ENCODE measurements around the gene RREB1. TPM values are rescaled to one million over a fixed set of nuclear protein-coding genes. Genes with fewer than 3 reads are reported as not detected.

Gene RREB1
- total and polyA plus RNA-seq, 2 experiments from 2014 or later = 6.4 to 12.4 TPM

GRCh38 chr6:7135755-7136154 is 28.0 kb downstream of the RREB1 start:
- Histone ChIP-seq H3K79me2 (ENCODE audit: insufficient read depth) (peaks cover 100% of the 10 kb centered on the region), H3K36me3 (ENCODE audit: low read depth) (no peaks in the 10 kb centered on the region), H2AFZ (no peak overlapping the region), H4K20me1 (ENCODE audit: insufficient read depth) (no peaks in the 10 kb centered on the region), H3K4me2 (ENCODE audit: unreplicated experiment) (no peak overlapping the region), H3F3A (ENCODE audit: insufficient read depth) (peaks cover 43% of the 10 kb centered on the region), H3K4me1 (ENCODE audit: insufficient read depth) (peaks cover 20% of the 10 kb centered on the region), H3K9me2 (ENCODE audit: insufficient read depth) (no peaks in the 10 kb centered on the region), H3K27ac (no peak overlapping the region), H3K9ac (no peak overlapping the region), H3K27me3 (replicated peaks; ENCODE audit: insufficient read depth) (no peaks in the 10 kb centered on the region), H3K4me3 (no peak overlapping the region), H3K9me3 (ENCODE audit: low read depth) (no peaks in the 10 kb centered on the region)
- DNase-seq = no peak
- in situ Hi-C loops (cut with MboI) = no loop called here
- no peak for TF ChIP-seq EZH2phosphoT487 (IDR thresholded peaks at IDR 0.05; ENCODE audit: insufficient read depth, low read depth)
- no peak for TF ChIP-seq EZH2 (IDR thresholded peaks at IDR 0.05; ENCODE audit: insufficient read depth, poor library complexity, severe bottlenecking)

- Histone ChIP-seq H4K20me1 (ENCODE audit: insufficient read depth) (no peaks in the 10 kb centered on the region), H2AFZ (peak overlapping the region; percentile 67; the same call in 1 of the 2 replicates), H3K4me3 (peak overlapping the region; percentile 65), H3K79me2 (ENCODE audit: insufficient read depth) (peaks cover 96% of the 10 kb centered on the region), H3F3A (ENCODE audit: insufficient read depth) (peaks cover 39% of the 10 kb centered on the region), H3K36me3 (ENCODE audit: low read depth) (no peaks in the 10 kb centered on the region), H3K9ac (peak overlapping the region; percentile 79), H3K4me2 (ENCODE audit: unreplicated experiment) (peak overlapping the region; percentile 88), H3K9me3 (ENCODE audit: low read depth) (no peaks in the 10 kb centered on the region), H3K9me2 (ENCODE audit: insufficient read depth) (no peaks in the 10 kb centered on the region), H3K4me1 (ENCODE audit: insufficient read depth) (peaks cover 23% of the 10 kb centered on the region), H3K27me3 (replicated peaks; ENCODE audit: insufficient read depth) (no peaks in the 10 kb centered on the region), H3K27ac (peak overlapping the region; percentile 83)
- in situ Hi-C loops (cut with MboI) = no loop called here
- 74 to 79% methylated on average over 8 of the region's 8 CpGs for WGBS, 2 experiments (ENCODE audit: low coverage in 1 of 2, low lambda C conversion rate in 2 of 2, missing lambda C conversion rate in 2 of 2)
- TF ChIP-seq EZH2phosphoT487 (IDR thresholded peaks at IDR 0.05; ENCODE audit: insufficient read depth, low read depth) (no peak), EZH2 (IDR thresholded peaks at IDR 0.05; ENCODE audit: insufficient read depth, poor library complexity, severe bottlenecking) (no peak)
- no peak for DNase-seq
Observed at GRCh38 chr6:7136859-7137334, 29.1 kb downstream of the RREB1 start.

- in situ Hi-C loops (cut with MboI) = no loop called here
- peak overlapping the region; percentile 67 for H2AFZ ChIP-seq
- peak overlapping the region; percentile 79 for H3K9ac ChIP-seq
- peak overlapping the region; percentile 88 for H3K4me2 ChIP-seq (ENCODE audit: unreplicated experiment)
- H3K36me3 ChIP-seq (ENCODE audit: low read depth) = no peaks in the 10 kb centered on the region
- peaks cover 23% of the 10 kb centered on the region for H3K4me1 ChIP-seq (ENCODE audit: insufficient read depth)
- H3F3A ChIP-seq (ENCODE audit: insufficient read depth) = peaks cover 39% of the 10 kb centered on the region
- H3K27ac ChIP-seq = peak overlapping the region; percentile 83
- H3K4me3 ChIP-seq = peak overlapping the region; percentile 65
- H3K9me2 ChIP-seq (ENCODE audit: insufficient read depth) = no peaks in the 10 kb centered on the region
- DNase-seq = peak; percentile 90
- H3K27me3 ChIP-seq (replicated peaks; ENCODE audit: insufficient read depth) = no peaks in the 10 kb centered on the region
- WGBS, 2 experiments (ENCODE audit: low coverage in 1 of 2, low lambda C conversion rate in 2 of 2, missing lambda C conversion rate in 2 of 2) = 10 to 12% methylated on average over 11 of the region's 11 CpGs
- TF ChIP-seq EZH2 (IDR thresholded peaks at IDR 0.05; ENCODE audit: insufficient read depth, poor library complexity, severe bottlenecking) (no peak), EZH2phosphoT487 (IDR thresholded peaks at IDR 0.05; ENCODE audit: insufficient read depth, low read depth) (no peak)
- H3K9me3 ChIP-seq (ENCODE audit: low read depth) = no peaks in the 10 kb centered on the region
- no peaks in the 10 kb centered on the region for H4K20me1 ChIP-seq (ENCODE audit: insufficient read depth)
- peaks cover 96% of the 10 kb centered on the region for H3K79me2 ChIP-seq (ENCODE audit: insufficient read depth)
Observed at GRCh38 chr6:7137335-7138045, 29.7 kb downstream of the RREB1 start.

GRCh38 chr6:7138046-7138531 is 30.3 kb downstream of the RREB1 start:
- peak overlapping the region; percentile 79 for H3K9ac ChIP-seq
- in situ Hi-C loops (cut with MboI) = no loop called here

More at GRCh38 chr6:7138046-7138531, 30.3 kb downstream of the RREB1 start:
- Histone ChIP-seq H3K79me2 (ENCODE audit: insufficient read depth) (peaks cover 96% of the 10 kb centered on the region), H2AFZ (peak overlapping the region; percentile 67), H3K27me3 (replicated peaks; ENCODE audit: insufficient read depth) (no peaks in the 10 kb centered on the region), H3K9me2 (ENCODE audit: insufficient read depth) (no peaks in the 10 kb centered on the region), H3K9me3 (ENCODE audit: low read depth) (no peaks in the 10 kb centered on the region), H3K4me2 (ENCODE audit: unreplicated experiment) (peak overlapping the region; percentile 88), H4K20me1 (ENCODE audit: insufficient read depth) (no peaks in the 10 kb centered on the region), H3F3A (ENCODE audit: insufficient read depth) (peaks cover 43% of the 10 kb centered on the region), H3K4me3 (peak overlapping the region; percentile 65), H3K36me3 (ENCODE audit: low read depth) (no peaks in the 10 kb centered on the region), H3K27ac (peak overlapping the region; percentile 83), H3K4me1 (ENCODE audit: insufficient read depth) (peaks cover 23% of the 10 kb centered on the region)
- WGBS, 2 experiments (ENCODE audit: low coverage in 1 of 2, low lambda C conversion rate in 2 of 2, missing lambda C conversion rate in 2 of 2) = 7 to 10% methylated on average over 2 of the region's 2 CpGs
- TF ChIP-seq EZH2 (IDR thresholded peaks at IDR 0.05; ENCODE audit: insufficient read depth, poor library complexity, severe bottlenecking) = no peak
- no peak for TF ChIP-seq EZH2phosphoT487 (IDR thresholded peaks at IDR 0.05; ENCODE audit: insufficient read depth, low read depth)
- peak; percentile 44 for DNase-seq
